ENCODE results near the gene GRB10.

Gene GRB10

GRCh38 chr7:50728184-50728583 is 54.5 kb downstream of the GRB10 start:
- Mint-ChIP-seq H3K27ac (ENCODE audit: low read depth) (no peak overlapping the region), H3K36me3 (ENCODE audit: insufficient read depth) (peaks cover 2% of the 10 kb centered on the region), H3K4me3 (no peak overlapping the region), H3K27me3 (peaks cover 9% of the 10 kb centered on the region), H3K9me3 (no peaks in the 10 kb centered on the region), H3K4me1 (no peaks in the 10 kb centered on the region)
- DNase-seq (ENCODE audit: low spot score in 2 of 2) (no peak), ATAC-seq (replicated peaks; ENCODE audit: extremely low read depth, poor library complexity, severe bottlenecking) (no peak)

DNA sequence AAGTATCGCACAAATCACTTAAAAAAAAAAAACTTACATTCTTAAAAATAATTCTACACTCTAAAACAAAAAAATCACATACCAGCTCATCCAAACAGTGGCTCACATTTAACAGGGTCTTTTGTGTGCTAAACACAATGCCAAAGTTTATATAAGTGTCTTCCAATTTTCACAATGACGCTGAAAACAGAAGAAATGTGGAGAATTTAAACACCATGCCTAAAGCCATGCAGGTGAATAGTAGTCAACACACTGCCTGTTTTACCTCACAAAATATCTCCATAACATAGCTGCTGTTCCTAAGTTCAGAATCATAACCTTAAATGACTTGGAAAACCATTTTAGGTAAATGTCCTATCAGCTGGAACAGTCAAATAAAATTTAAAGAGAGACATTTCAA is 55.0 kb downstream of the GRB10 start:
- H3K4me1 Mint-ChIP-seq, result no peaks in the 10 kb centered on the region
- peaks cover 2% of the 10 kb centered on the region for H3K36me3 Mint-ChIP-seq (ENCODE audit: insufficient read depth)
- H3K27ac Mint-ChIP-seq (ENCODE audit: low read depth), result no peak overlapping the region
- no peaks in the 10 kb centered on the region for H3K9me3 Mint-ChIP-seq
- peaks cover 9% of the 10 kb centered on the region for H3K27me3 Mint-ChIP-seq
- ATAC-seq (replicated peaks; ENCODE audit: extremely low read depth, poor library complexity, severe bottlenecking) (no peak), DNase-seq (ENCODE audit: low spot score in 2 of 2) (no peak)
- no peak overlapping the region for H3K4me3 Mint-ChIP-seq

GRCh38 chr7:50727072-50727471 is 55.6 kb downstream of the GRB10 start:
- Mint-ChIP-seq H3K4me1 (no peaks in the 10 kb centered on the region), H3K9me3 (no peaks in the 10 kb centered on the region), H3K27me3 (peaks cover 9% of the 10 kb centered on the region), H3K4me3 (no peak overlapping the region), H3K27ac (ENCODE audit: low read depth) (no peak overlapping the region), H3K36me3 (ENCODE audit: insufficient read depth) (peaks cover 2% of the 10 kb centered on the region)
- no peak for DNase-seq (ENCODE audit: low spot score in 2 of 2)
- ATAC-seq (replicated peaks; ENCODE audit: extremely low read depth, poor library complexity, severe bottlenecking), result no peak

DNA sequence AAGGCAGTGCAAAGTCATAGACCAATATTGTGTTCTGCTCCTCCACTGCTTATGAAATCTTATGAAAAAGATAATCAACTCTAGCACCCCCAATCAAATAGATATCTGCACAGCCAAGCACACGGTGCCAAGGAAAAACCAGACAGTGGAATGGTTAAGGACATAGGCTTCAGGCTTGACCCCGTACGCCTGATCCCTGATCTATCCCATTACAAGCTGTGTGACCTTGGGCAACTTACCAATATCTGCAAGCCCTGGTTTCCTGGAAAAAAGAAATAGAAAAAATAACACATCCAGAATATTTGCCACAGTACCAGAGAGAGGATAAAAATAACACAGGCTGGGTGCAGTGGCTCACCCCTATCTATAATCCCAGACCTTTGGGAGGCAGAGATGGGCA is 56.9 kb downstream of the GRB10 start:
- Mint-ChIP-seq H3K9me3 (no peaks in the 10 kb centered on the region), H3K4me1 (no peaks in the 10 kb centered on the region), H3K27me3 (peaks cover 19% of the 10 kb centered on the region), H3K4me3 (no peak overlapping the region), H3K27ac (ENCODE audit: low read depth) (no peak overlapping the region), H3K36me3 (ENCODE audit: insufficient read depth) (peaks cover 2% of the 10 kb centered on the region)
- no peak for ATAC-seq (replicated peaks; ENCODE audit: extremely low read depth, poor library complexity, severe bottlenecking)
- DNase-seq (ENCODE audit: low spot score in 2 of 2), result no peak

- ATAC-seq (replicated peaks; ENCODE audit: extremely low read depth, poor library complexity, severe bottlenecking) (no peak), DNase-seq (ENCODE audit: low spot score in 2 of 2) (no peak)
Measured at GRCh38 chr7:50724526-50725520, 57.9 kb downstream of the GRB10 start.

GRCh38 chr7:50723888-50724287 is 58.8 kb downstream of the GRB10 start:
- no peaks in the 10 kb centered on the region for H3K9me3 Mint-ChIP-seq
- peaks cover 2% of the 10 kb centered on the region for H3K36me3 Mint-ChIP-seq (ENCODE audit: insufficient read depth)
- H3K27me3 Mint-ChIP-seq, result peaks cover 19% of the 10 kb centered on the region
- DNase-seq (ENCODE audit: low spot score in 2 of 2), result no peak
- no peak for ATAC-seq (replicated peaks; ENCODE audit: extremely low read depth, poor library complexity, severe bottlenecking)
- no peak overlapping the region for H3K27ac Mint-ChIP-seq (ENCODE audit: low read depth)
- no peaks in the 10 kb centered on the region for H3K4me1 Mint-ChIP-seq
- no peak overlapping the region for H3K4me3 Mint-ChIP-seq

More at GRCh38 chr7:50724526-50725520, 57.9 kb downstream of the GRB10 start:
- Mint-ChIP-seq H3K36me3 (ENCODE audit: insufficient read depth) (peaks cover 2% of the 10 kb centered on the region), H3K9me3 (no peaks in the 10 kb centered on the region), H3K27ac (ENCODE audit: low read depth) (no peak overlapping the region), H3K4me1 (no peaks in the 10 kb centered on the region), H3K27me3 (peaks cover 19% of the 10 kb centered on the region), H3K4me3 (no peak overlapping the region)

DNA sequence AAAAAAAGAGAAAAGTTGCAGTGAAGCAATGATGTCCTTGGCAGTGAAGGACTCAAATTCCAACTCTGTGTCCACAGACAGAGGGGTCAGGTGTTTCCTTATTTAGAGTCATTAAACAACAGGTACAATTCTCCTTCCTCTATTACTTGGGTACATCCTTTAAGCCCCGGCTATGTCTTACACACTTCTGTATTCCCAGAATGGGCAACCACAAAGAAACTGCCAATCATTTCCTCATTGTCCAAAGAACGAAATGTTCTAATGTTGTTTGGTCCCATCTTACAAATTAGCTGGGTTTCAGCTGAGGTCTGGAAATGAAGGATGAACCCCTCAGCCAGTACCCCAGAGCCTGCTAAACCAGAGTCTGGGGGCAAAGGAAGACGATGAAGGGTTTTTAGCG is 59.5 kb downstream of the GRB10 start:
- peaks cover 19% of the 10 kb centered on the region for H3K27me3 Mint-ChIP-seq
- no peak overlapping the region for H3K27ac Mint-ChIP-seq (ENCODE audit: low read depth)
- DNase-seq (ENCODE audit: low spot score in 2 of 2), result no peak
- ATAC-seq (replicated peaks; ENCODE audit: extremely low read depth, poor library complexity, severe bottlenecking), result no peak
- H3K36me3 Mint-ChIP-seq (ENCODE audit: insufficient read depth), result peaks cover 2% of the 10 kb centered on the region
- no peak overlapping the region for H3K4me3 Mint-ChIP-seq
- H3K9me3 Mint-ChIP-seq, result no peaks in the 10 kb centered on the region
- no peaks in the 10 kb centered on the region for H3K4me1 Mint-ChIP-seq

DNA sequence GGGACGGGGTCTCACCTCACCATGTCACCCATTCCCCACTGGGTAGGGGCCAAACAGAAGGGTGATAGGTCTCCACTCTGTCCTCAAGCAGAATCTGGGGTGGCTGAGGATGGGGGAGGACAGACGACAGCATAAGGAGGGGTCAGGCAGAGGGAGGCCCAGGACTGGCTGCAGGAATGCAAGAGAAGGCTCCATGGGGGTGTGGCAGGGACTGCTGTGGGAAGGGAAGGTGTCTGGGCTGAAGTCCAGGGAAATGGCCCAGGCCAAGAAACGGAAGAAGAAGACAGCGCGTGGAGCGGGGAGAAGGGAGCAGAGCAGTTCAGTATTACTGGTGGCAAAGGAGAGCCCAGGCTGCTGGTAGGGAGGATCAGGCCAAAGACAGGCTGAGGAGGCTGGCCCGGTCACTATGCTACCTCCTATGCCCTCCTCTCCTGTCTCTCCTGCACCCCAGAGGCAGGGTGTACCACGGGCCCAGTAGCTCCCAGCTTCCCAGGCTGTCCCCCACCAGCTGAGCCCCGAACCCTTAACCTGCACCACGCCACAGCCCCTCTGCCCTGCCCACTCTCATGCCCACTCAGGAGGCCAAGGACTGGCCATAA is 60.9 kb downstream of the GRB10 start:
- DNase-seq (ENCODE audit: low spot score in 2 of 2) (no peak), ATAC-seq (replicated peaks; ENCODE audit: extremely low read depth, poor library complexity, severe bottlenecking) (no peak)
- H3K27ac Mint-ChIP-seq (ENCODE audit: low read depth), result no peak overlapping the region
- peaks cover 19% of the 10 kb centered on the region for H3K27me3 Mint-ChIP-seq
- no peak overlapping the region for H3K4me3 Mint-ChIP-seq
- no peaks in the 10 kb centered on the region for H3K4me1 Mint-ChIP-seq
- H3K36me3 Mint-ChIP-seq (ENCODE audit: insufficient read depth), result peaks cover 2% of the 10 kb centered on the region
- no peaks in the 10 kb centered on the region for H3K9me3 Mint-ChIP-seq

DNA sequence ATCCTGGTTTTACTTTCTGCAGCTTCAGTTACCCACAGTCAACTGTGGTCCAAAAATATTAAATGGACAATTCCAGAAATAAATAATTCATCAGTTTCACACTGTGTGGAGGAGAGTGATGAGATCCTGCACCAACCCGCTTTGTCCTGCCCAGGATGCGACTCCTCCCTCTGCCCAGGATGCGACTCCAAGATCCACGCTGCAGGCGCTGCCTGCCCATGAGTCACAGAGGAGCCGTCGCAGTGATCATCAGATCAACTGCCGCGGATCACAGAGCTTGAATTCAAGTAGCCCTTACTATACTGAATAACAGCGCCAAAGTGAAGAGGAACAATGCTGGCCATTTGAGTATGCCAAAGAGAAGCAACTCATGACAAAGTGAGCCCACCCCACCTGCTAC is 61.5 kb downstream of the GRB10 start:
- no peak for ATAC-seq (replicated peaks; ENCODE audit: extremely low read depth, poor library complexity, severe bottlenecking)
- H3K9me3 Mint-ChIP-seq, result no peaks in the 10 kb centered on the region
- no peak overlapping the region for H3K4me3 Mint-ChIP-seq
- no peak overlapping the region for H3K27ac Mint-ChIP-seq (ENCODE audit: low read depth)
- peaks cover 2% of the 10 kb centered on the region for H3K36me3 Mint-ChIP-seq (ENCODE audit: insufficient read depth)
- no peaks in the 10 kb centered on the region for H3K4me1 Mint-ChIP-seq
- H3K27me3 Mint-ChIP-seq, result peaks cover 19% of the 10 kb centered on the region
- DNase-seq (ENCODE audit: low spot score in 2 of 2), result no peak

GRCh38 chr7:50720295-50720694 is 62.4 kb downstream of the GRB10 start:
- no peak overlapping the region for H3K4me3 Mint-ChIP-seq
- ATAC-seq (replicated peaks; ENCODE audit: extremely low read depth, poor library complexity, severe bottlenecking), result no peak
- no peak for DNase-seq (ENCODE audit: low spot score in 2 of 2)
- peaks cover 2% of the 10 kb centered on the region for H3K36me3 Mint-ChIP-seq (ENCODE audit: insufficient read depth)
- H3K27me3 Mint-ChIP-seq, result peaks cover 13% of the 10 kb centered on the region
- no peaks in the 10 kb centered on the region for H3K9me3 Mint-ChIP-seq
- H3K27ac Mint-ChIP-seq (ENCODE audit: low read depth), result no peak overlapping the region
- H3K4me1 Mint-ChIP-seq, result no peaks in the 10 kb centered on the region

DNA sequence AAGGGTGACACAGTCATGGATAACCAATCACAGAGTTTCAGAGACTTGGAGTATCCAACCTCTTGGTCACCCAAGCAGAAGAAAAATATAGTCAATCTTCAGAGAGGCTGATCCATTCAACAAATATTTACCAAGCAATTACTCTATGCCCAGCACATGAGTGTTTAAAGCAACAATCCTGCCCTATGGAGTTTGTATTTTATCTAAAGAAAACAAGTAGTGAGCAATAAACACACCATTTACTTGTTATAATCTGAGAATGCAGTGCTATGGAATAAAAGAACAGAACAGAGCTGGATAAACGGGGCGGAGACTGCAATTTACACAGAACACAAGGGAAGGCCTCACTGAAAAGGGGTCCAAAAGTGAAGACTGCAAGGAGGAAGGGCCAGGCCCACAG is 63.8 kb downstream of the GRB10 start:
- Mint-ChIP-seq H3K4me1 (peaks cover 2% of the 10 kb centered on the region), H3K9me3 (no peaks in the 10 kb centered on the region), H3K27me3 (peaks cover 10% of the 10 kb centered on the region), H3K27ac (ENCODE audit: low read depth) (no peak overlapping the region), H3K36me3 (ENCODE audit: insufficient read depth) (no peaks in the 10 kb centered on the region), H3K4me3 (no peak overlapping the region)
- ATAC-seq (replicated peaks; ENCODE audit: extremely low read depth, poor library complexity, severe bottlenecking) (no peak), DNase-seq (ENCODE audit: low spot score in 2 of 2) (no peak)

- no peak for ATAC-seq (replicated peaks; ENCODE audit: extremely low read depth, poor library complexity, severe bottlenecking)
- Mint-ChIP-seq H3K27me3 (peaks cover 10% of the 10 kb centered on the region), H3K9me3 (no peaks in the 10 kb centered on the region), H3K4me1 (peaks cover 8% of the 10 kb centered on the region), H3K4me3 (no peak overlapping the region), H3K27ac (ENCODE audit: low read depth) (no peak overlapping the region), H3K36me3 (ENCODE audit: insufficient read depth) (no peaks in the 10 kb centered on the region)
- DNase-seq (ENCODE audit: low spot score in 2 of 2), result no peak
Measured at GRCh38 chr7:50718311-50718710, 64.4 kb downstream of the GRB10 start.

GRCh38 chr7:50717181-50717580 is 65.5 kb downstream of the GRB10 start:
- no peak overlapping the region for H3K4me3 Mint-ChIP-seq
- H3K9me3 Mint-ChIP-seq, result no peaks in the 10 kb centered on the region
- H3K27me3 Mint-ChIP-seq, result peaks cover 10% of the 10 kb centered on the region
- DNase-seq (ENCODE audit: low spot score in 2 of 2) (no peak), ATAC-seq (replicated peaks; ENCODE audit: extremely low read depth, poor library complexity, severe bottlenecking) (no peak)
- no peak overlapping the region for H3K27ac Mint-ChIP-seq (ENCODE audit: low read depth)
- H3K36me3 Mint-ChIP-seq (ENCODE audit: insufficient read depth), result no peaks in the 10 kb centered on the region
- peaks cover 19% of the 10 kb centered on the region for H3K4me1 Mint-ChIP-seq

Data from central memory CD8-positive, alpha-beta T cell (primary cell).